GM23338 (cell line): Measurements from ENCODE around the gene FKBP8. TPM values are rescaled to one million over a fixed set of nuclear protein-coding genes. Genes with fewer than 3 reads are reported as not detected.

Experiments used
- ATAC-seq: fragments of 200-7000 bp; cut with Tn5 transposase; 3 replicates; pipeline ENCODE4 v1.9.1; 2020
- DNase-seq: peaks from one replicate; pipeline ENCODE4 v3.0.0-alpha.2; 2015; ENCODE audit warnings: low spot score
- H2AFZ ChIP-seq: fragments of 200-600 bp; sonication (generic); 2 replicates; pipeline ENCODE4 v1.8.0; 2016; ENCODE audit warnings: antibody characterized with exemption, mild to moderate bottlenecking, moderate library complexity
- H3F3A ChIP-seq: fragments of 200-600 bp; sonication (generic); replicated peaks from 2 replicates; pipeline ENCODE4 v1.8.0; 2017; ENCODE audit warnings: antibody characterized with exemption, mixed run types, low read depth
- H3K27ac ChIP-seq: fragments of 200-600 bp; sonication (generic); 2 replicates; pipeline ENCODE4 v1.6.1; 2016; ENCODE audit warnings: low read depth
- H3K27me3 ChIP-seq: fragments of 200-600 bp; sonication (generic); 2 replicates; pipeline ENCODE4 v1.8.0; 2016; ENCODE audit warnings: mild to moderate bottlenecking, mixed run types, moderate library complexity; ENCODE audit not compliant: insufficient read depth
- H3K36me3 ChIP-seq: fragments of 200-600 bp; sonication (generic); 2 replicates; pipeline ENCODE4 v1.8.0; 2016; ENCODE audit warnings: mild to moderate bottlenecking; ENCODE audit not compliant: insufficient read depth
- H3K4me1 ChIP-seq: fragments of 200-600 bp; sonication (generic); 2 replicates; pipeline ENCODE4 v1.8.0; 2016; ENCODE audit warnings: mild to moderate bottlenecking, moderate library complexity; ENCODE audit not compliant: insufficient read depth
- H3K4me2 ChIP-seq: fragments of 200-600 bp; sonication (generic); 2 replicates; pipeline ENCODE4 v1.7.1; 2017; ENCODE audit warnings: mixed run types
- H3K4me3 ChIP-seq: fragments of 200-600 bp; sonication (generic); 2 replicates; pipeline ENCODE4 v1.6.1; 2016; ENCODE audit warnings: mixed run types
- H3K79me2 ChIP-seq: fragments of 200-600 bp; sonication (generic); replicated peaks from 2 replicates; pipeline ENCODE4 v1.8.0; 2017; ENCODE audit warnings: mild to moderate bottlenecking; ENCODE audit not compliant: insufficient read depth
- H3K9me2 ChIP-seq: fragments of 200-600 bp; sonication (generic); 2 replicates; pipeline ENCODE4 v1.8.0; 2017; ENCODE audit not compliant: insufficient read depth
- H4K20me1 ChIP-seq: fragments of 200-600 bp; sonication (generic); replicated peaks from 2 replicates; pipeline ENCODE4 v1.8.0; 2017; ENCODE audit warnings: mild to moderate bottlenecking; ENCODE audit not compliant: insufficient read depth
- H3K27ac Mint-ChIP-seq: 2 replicates; pipeline ENCODE4 v1.8.0; 2020; ENCODE audit warnings: inconsistent platforms, mild to moderate bottlenecking, moderate library complexity, mixed read lengths
- H3K27me3 Mint-ChIP-seq: 3 replicates; pipeline ENCODE4 v1.8.0; 2022; ENCODE audit warnings: low read depth, mild to moderate bottlenecking, moderate library complexity, mixed read lengths, inconsistent platforms; ENCODE audit not compliant: insufficient read depth, poor library complexity
- H3K36me3 Mint-ChIP-seq: 3 replicates; pipeline ENCODE4 v1.8.0; 2021; ENCODE audit warnings: low read depth, mild to moderate bottlenecking, inconsistent platforms, moderate library complexity, mixed read lengths
- H3K4me1 Mint-ChIP-seq: 3 replicates; pipeline ENCODE4 v1.8.0; 2020; ENCODE audit warnings: mild to moderate bottlenecking, inconsistent platforms, mixed read lengths
- H3K4me3 Mint-ChIP-seq: 3 replicates; pipeline ENCODE4 v1.8.0; 2021; ENCODE audit warnings: moderate library complexity, mild to moderate bottlenecking, inconsistent platforms, mixed read lengths
- H3K9me3 Mint-ChIP-seq: 3 replicates; pipeline ENCODE4 v1.8.0; 2020; ENCODE audit warnings: moderate library complexity, mild to moderate bottlenecking, inconsistent platforms, mixed read lengths
- CREB1 ChIP-seq: fragments of 250-450 bp; sonication (Bioruptor Pico); IDR thresholded peaks from 2 replicates; pipeline ENCODE4 v1.5.0; 2020; ENCODE audit warnings: low read depth, mild to moderate bottlenecking, moderate library complexity
- EZH2 ChIP-seq: fragments of 200-600 bp; sonication (generic); IDR thresholded peaks from one replicate; pipeline ENCODE4 v1.8.0; 2017; ENCODE audit warnings: antibody characterized with exemption, mild to moderate bottlenecking, low read depth; ENCODE audit not compliant: unreplicated experiment
- EZH2phosphoT487 ChIP-seq: fragments of 200-600 bp; sonication (generic); IDR thresholded peaks from one replicate; pipeline ENCODE4 v1.8.1; 2018; ENCODE audit warnings: antibody characterized with exemption; ENCODE audit not compliant: unreplicated experiment
- JUNB ChIP-seq: IDR thresholded peaks from one replicate; pipeline ENCODE4 v1.6.1; 2016; ENCODE audit warnings: antibody characterized with exemption; ENCODE audit not compliant: unreplicated experiment
- NANOG ChIP-seq: IDR thresholded peaks from 2 replicates; pipeline ENCODE4 v1.6.1; 2016; ENCODE audit warnings: antibody characterized with exemption, borderline replicate concordance
- POLR2AphosphoS5 ChIP-seq: IDR thresholded peaks from 2 replicates; pipeline ENCODE4 v1.6.1; 2016; ENCODE audit warnings: antibody characterized with exemption, low read depth
- STAT1 ChIP-seq: IDR thresholded peaks from one replicate; pipeline ENCODE4 v1.6.1; 2016; ENCODE audit warnings: antibody characterized with exemption; ENCODE audit not compliant: unreplicated experiment
- ZNF114 ChIP-seq: fragments of 250-450 bp; sonication (Bioruptor Pico); IDR thresholded peaks from 2 replicates; pipeline ENCODE4 v1.5.0; 2020; ENCODE audit warnings: mild to moderate bottlenecking, moderate library complexity
- ZNF331 ChIP-seq: fragments of 250-450 bp; sonication (Bioruptor Pico); IDR thresholded peaks from 2 replicates; pipeline ENCODE4 v1.5.0; 2020; ENCODE audit warnings: low read depth, mild to moderate bottlenecking, moderate library complexity
- polyA plus RNA-seq: library from polyadenylated mRNA; unstranded; fragments of >200 nt; fragmentation: Nextera tagmentation; extraction: Ambion mirVana; gene quantifications from 2 replicates; pipeline ENCODE4 v1.2.1, GENCODE V29; 2016
- total RNA-seq: library from RNA; depleted of rRNA; stranded (reverse); fragments of >200 nt; shearing (Covaris generic); gene quantifications from 2 replicates; pipeline ENCODE4 v1.2.3, GENCODE V29; 2014
- TF ChIP-seq, protein P1 (sequence below): IDR thresholded peaks from one replicate; pipeline ENCODE4 v1.6.1; 2018; ENCODE audit warnings: antibody characterized with exemption; ENCODE audit not compliant: unreplicated experiment
- TF ChIP-seq, protein P2 (sequence below), 2 experiments: fragments of 200-600 bp in 1 of 2; sonication (generic) in 1 of 2; conservative IDR thresholded peaks; 2 replicates each; pipeline versions ENCODE4 v1.5.1 to v1.6.1; 2016 to 2017; ENCODE audit warnings: antibody characterized with exemption in 2 of 2, low read depth in 2 of 2, mild to moderate bottlenecking in 2 of 2, moderate library complexity in 1 of 2
- TF ChIP-seq, protein P3 (sequence below): IDR thresholded peaks from 2 replicates; pipeline ENCODE4 v1.6.1; 2016; ENCODE audit warnings: antibody characterized with exemption

Gene FKBP8
- total and polyA plus RNA-seq, 2 experiments from 2014 or later = 158 to 367 TPM

DNA sequence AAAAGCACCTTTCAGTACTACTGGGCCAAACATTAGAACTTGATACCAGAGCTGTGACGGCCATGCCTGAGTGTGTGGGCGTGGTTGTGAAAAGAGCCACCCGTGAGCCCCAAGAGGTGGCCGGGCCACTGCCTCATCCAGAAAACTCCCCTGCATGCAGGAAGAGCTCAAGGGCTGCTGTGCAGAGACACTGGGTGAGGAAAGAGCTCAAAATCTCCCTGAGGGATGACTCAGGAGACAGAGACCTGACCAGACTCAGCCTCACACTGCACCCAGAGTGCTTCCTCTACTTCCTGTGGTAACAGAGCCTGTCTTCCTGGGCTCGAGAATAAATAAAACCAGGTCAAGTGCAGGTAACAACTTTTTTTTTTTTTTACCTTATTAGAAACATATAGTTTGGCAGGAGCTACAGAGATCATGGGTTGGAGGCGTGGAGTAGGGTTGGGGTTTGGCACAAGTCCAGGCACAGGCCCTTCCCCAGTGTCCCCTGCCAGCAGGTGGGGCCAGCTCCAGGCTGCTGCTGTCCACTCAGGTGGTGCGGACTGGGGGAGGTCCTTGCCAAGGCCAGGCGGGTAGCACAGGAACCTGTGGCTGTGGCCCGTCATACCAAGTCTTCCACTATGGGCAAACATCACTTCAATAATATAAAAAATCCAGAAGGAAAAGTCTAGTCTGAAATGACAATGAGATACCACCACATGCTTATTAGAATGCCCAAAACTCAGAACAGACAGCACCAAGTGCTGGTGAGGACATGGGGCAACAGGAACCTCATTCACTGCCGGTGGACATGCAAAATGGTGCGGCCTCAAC lies 47.0 kb downstream of the FKBP8 start:
- DNase-seq (no peak), ATAC-seq (no peak)
- Histone ChIP-seq H3K36me3 (no peaks in the 10 kb centered on the region), H4K20me1 (peaks cover 34% of the 10 kb centered on the region), H3K79me2 (peaks cover 76% of the 10 kb centered on the region), H2AFZ (no peak overlapping the region), H3K4me2 (no peak overlapping the region), H3F3A (0 out of 2 replicates have a peak, but pooled peaks cover 3% of the 10 kb centered on the region), H3K4me3 (no peak overlapping the region), H3K9me2 (no peaks in the 10 kb centered on the region), H3K4me1 (no peaks in the 10 kb centered on the region; the same call in 1 of the 2 replicates), H3K27ac (no peak overlapping the region), H3K27me3 (no peaks in the 10 kb centered on the region)
- H3K9me3 Mint-ChIP-seq = no peaks in the 10 kb centered on the region
- no peaks in the 10 kb centered on the region; the same call in 2 of the 3 replicates for H3K36me3 Mint-ChIP-seq
- no peak overlapping the region for H3K4me3 Mint-ChIP-seq
- TF ChIP-seq, protein P1, sequence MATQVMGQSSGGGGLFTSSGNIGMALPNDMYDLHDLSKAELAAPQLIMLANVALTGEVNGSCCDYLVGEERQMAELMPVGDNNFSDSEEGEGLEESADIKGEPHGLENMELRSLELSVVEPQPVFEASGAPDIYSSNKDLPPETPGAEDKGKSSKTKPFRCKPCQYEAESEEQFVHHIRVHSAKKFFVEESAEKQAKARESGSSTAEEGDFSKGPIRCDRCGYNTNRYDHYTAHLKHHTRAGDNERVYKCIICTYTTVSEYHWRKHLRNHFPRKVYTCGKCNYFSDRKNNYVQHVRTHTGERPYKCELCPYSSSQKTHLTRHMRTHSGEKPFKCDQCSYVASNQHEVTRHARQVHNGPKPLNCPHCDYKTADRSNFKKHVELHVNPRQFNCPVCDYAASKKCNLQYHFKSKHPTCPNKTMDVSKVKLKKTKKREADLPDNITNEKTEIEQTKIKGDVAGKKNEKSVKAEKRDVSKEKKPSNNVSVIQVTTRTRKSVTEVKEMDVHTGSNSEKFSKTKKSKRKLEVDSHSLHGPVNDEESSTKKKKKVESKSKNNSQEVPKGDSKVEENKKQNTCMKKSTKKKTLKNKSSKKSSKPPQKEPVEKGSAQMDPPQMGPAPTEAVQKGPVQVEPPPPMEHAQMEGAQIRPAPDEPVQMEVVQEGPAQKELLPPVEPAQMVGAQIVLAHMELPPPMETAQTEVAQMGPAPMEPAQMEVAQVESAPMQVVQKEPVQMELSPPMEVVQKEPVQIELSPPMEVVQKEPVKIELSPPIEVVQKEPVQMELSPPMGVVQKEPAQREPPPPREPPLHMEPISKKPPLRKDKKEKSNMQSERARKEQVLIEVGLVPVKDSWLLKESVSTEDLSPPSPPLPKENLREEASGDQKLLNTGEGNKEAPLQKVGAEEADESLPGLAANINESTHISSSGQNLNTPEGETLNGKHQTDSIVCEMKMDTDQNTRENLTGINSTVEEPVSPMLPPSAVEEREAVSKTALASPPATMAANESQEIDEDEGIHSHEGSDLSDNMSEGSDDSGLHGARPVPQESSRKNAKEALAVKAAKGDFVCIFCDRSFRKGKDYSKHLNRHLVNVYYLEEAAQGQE = no peak
- TF ChIP-seq, protein P2, sequence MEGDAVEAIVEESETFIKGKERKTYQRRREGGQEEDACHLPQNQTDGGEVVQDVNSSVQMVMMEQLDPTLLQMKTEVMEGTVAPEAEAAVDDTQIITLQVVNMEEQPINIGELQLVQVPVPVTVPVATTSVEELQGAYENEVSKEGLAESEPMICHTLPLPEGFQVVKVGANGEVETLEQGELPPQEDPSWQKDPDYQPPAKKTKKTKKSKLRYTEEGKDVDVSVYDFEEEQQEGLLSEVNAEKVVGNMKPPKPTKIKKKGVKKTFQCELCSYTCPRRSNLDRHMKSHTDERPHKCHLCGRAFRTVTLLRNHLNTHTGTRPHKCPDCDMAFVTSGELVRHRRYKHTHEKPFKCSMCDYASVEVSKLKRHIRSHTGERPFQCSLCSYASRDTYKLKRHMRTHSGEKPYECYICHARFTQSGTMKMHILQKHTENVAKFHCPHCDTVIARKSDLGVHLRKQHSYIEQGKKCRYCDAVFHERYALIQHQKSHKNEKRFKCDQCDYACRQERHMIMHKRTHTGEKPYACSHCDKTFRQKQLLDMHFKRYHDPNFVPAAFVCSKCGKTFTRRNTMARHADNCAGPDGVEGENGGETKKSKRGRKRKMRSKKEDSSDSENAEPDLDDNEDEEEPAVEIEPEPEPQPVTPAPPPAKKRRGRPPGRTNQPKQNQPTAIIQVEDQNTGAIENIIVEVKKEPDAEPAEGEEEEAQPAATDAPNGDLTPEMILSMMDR (conservative IDR thresholded peaks at IDR 0.05; ENCODE audit: low read depth in 2 of 2) = peak in 1 of 2 experiments; percentile 21; a peak in 1 of 4 replicates
- peaks cover 21% of the 10 kb centered on the region for H3K4me1 Mint-ChIP-seq
- no peak overlapping the region; the same call in 1 of the 2 replicates for H3K27ac Mint-ChIP-seq
- no peaks in the 10 kb centered on the region for H3K27me3 Mint-ChIP-seq

DNA sequence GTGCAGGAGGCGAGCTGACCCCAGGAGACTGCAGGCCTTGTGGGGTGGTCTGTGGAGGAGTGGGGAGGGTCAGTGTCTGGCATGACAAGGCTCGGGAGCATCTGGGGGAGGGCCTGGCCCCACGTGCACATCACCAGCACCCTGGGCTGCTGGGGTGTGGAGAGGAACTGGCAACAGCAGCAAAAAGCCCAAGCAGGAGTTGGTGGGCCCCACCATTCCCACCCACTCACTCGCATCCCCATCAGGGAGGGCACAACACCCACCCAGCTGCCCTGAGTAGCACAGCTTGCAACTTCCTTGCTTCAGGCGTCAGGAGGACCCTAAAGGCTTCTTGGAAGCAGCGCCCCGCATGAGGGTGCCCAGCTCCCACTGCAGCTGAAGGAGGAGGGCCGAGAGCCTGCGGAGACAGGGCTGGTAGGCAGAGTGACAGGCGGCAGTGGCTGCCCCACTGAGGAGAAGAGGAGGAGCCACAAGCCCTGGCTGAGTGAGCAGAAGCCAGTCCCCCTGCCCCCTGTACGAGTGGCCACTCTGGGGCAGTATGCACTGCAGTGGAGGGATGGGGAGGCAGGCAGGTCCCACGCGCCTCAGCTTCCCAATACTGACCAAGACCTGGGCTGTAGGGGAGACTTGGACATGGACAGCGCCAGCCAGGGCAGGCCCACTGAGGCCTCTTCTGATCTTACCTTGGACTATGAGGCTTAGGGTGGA lies 48.0 kb downstream of the FKBP8 start:
- Histone ChIP-seq H3K9me2 (no peaks in the 10 kb centered on the region), H3F3A (0 out of 2 replicates have a peak, but pooled peaks cover 3% of the 10 kb centered on the region), H2AFZ (no peak overlapping the region), H3K4me2 (no peak overlapping the region), H3K79me2 (peaks cover 72% of the 10 kb centered on the region), H3K4me1 (no peaks in the 10 kb centered on the region; the same call in 1 of the 2 replicates), H4K20me1 (peaks cover 41% of the 10 kb centered on the region), H3K36me3 (no peaks in the 10 kb centered on the region), H3K27me3 (no peaks in the 10 kb centered on the region), H3K27ac (no peak overlapping the region), H3K4me3 (no peak overlapping the region)
- Mint-ChIP-seq H3K9me3 (no peaks in the 10 kb centered on the region), H3K4me3 (no peak overlapping the region), H3K4me1 (peaks cover 22% of the 10 kb centered on the region), H3K27me3 (no peaks in the 10 kb centered on the region), H3K27ac (no peak overlapping the region), H3K36me3 (no peaks in the 10 kb centered on the region)
- DNase-seq (no peak), ATAC-seq (peak; percentile 84)
- TF ChIP-seq, protein P3, sequence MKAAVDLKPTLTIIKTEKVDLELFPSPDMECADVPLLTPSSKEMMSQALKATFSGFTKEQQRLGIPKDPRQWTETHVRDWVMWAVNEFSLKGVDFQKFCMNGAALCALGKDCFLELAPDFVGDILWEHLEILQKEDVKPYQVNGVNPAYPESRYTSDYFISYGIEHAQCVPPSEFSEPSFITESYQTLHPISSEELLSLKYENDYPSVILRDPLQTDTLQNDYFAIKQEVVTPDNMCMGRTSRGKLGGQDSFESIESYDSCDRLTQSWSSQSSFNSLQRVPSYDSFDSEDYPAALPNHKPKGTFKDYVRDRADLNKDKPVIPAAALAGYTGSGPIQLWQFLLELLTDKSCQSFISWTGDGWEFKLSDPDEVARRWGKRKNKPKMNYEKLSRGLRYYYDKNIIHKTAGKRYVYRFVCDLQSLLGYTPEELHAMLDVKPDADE = no peak
- TF ChIP-seq NANOG (no peak), EZH2phosphoT487 (no peak), EZH2 (no peak), ZNF114 (CRISPR knock-in tag) (no peak), JUNB (no peak), CREB1 (no peak), POLR2AphosphoS5 (no peak), STAT1 (no peak), ZNF331 (CRISPR knock-in tag) (no peak)
- TF ChIP-seq, protein P1 = no peak
